ENCODE results near the gene VCAN.

GRCh38 chr5:83516377-83516776 lies 44.8 kb downstream of the VCAN start:
- no peak for TF ChIP-seq CTCF (IDR thresholded peaks at IDR 0.05; ENCODE audit: low read length)
- no peak for TF ChIP-seq EZH2phosphoT487 (IDR thresholded peaks at IDR 0.05; ENCODE audit: low read length)
- no peak for TF ChIP-seq EZH2 (optimal IDR thresholded peaks at IDR 0.05; ENCODE audit: low read depth, low read length)

Data from MM.1S (cell line).